Left cardiac atrium (tissue), 4 donors: ENCODE data around the gene RHAG. TPM values are rescaled to one million over a fixed set of nuclear protein-coding genes. Genes with fewer than 3 reads are reported as not detected.
"Not testable (repeated sequence)": the region's sequence is repeated elsewhere in the genome, so short reads cannot be mapped to it uniquely, and the experiment has no call there.

Experiments
- ATAC-seq, 2 donors: fragments of 200-7000 bp; cut with Tn5 transposase; one replicate each; pipeline ENCODE4 v1.9.1; 2020; ENCODE audit warnings: mild to moderate bottlenecking in 2 of 2, moderate library complexity in 2 of 2
- DNase-seq: peaks from one replicate; pipeline ENCODE4 v3.0.0-alpha.2; 2020
- intact Hi-C, 2 donors: fragments of 100-400 bp; cut with DNase I; formaldehyde crosslinking; loops; one replicate each; pipeline versions ENCODE4 v1.14.1 to v1.15.1; 2022 to 2023
- total RNA-seq, 2 donors: library from RNA; stranded (reverse); fragmentation: NEBNext Ultra II Directional; extraction: Animal tissue kit (Norgen Biotek cat#: 25700); gene quantifications; one replicate each; pipeline ENCODE4 v1.2.1, GENCODE V29; 2021
- donor health status: DM: no; HTN: yes; CAD: no.
- donor health status: DM: no; HTN: yes; CAD: no; lungs with severe emphysema.
- donor health status: DM: yes; HTN: yes; CAD: no.
- donor health status: Dilated cardiomyopathy.

RHAG gene
- total RNA-seq, 2 donors from 2014 or later, result 0.60 to 0.97 TPM

DNA sequence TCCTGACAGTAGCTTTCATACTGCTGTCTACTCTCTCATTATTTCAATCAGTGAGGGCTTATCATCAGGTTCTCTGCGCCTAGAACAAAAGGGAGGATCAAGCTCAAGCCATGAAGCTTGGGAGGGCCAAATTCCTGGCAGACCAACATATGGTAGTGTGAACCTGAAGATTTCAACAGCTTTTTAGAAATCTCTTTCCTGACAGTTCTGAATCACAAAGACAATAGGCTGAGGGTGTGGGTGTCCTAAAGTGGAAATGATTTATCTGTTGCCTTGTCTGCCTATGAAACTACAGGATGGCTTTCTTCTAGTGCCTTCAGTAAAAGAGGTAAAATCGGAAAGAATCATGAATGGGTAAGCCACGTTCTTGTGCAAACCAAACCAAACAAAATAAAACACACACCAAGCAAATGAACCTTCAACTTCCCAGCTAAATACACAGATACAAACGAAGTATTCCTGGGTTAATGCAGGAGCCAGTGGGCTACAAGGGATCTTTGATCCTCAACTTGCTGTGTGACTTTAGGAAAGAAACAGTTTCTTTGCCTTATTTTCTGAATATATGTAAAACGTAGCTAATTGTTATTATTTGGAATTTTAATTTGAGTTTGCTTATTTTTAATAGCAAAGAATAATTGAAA, 2.7 kb upstream of the RHAG start:
- DNase-seq (no peak), ATAC-seq (no peak)
- intact Hi-C loops, result no loop called here

DNA sequence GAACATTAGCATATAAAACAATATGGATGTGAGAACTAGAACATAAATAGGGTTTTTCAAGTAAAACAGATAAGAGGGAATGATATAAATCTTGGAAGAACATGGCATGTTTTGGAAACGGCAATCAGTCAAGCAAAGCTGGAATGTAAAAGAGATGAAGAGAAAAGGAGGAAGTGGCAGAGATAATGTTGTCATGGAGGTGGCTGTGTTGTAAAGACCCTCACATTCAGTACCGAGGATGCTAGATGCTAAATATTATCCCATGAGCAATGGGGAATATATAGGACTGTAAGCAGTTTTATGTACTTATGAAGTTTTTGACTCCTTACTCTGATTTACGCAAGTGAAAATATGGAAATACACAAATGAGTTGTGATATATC, 702 bp upstream of the RHAG start:
- intact Hi-C loops, result no loop called here
- no peak for DNase-seq
- no peak for ATAC-seq

DNA sequence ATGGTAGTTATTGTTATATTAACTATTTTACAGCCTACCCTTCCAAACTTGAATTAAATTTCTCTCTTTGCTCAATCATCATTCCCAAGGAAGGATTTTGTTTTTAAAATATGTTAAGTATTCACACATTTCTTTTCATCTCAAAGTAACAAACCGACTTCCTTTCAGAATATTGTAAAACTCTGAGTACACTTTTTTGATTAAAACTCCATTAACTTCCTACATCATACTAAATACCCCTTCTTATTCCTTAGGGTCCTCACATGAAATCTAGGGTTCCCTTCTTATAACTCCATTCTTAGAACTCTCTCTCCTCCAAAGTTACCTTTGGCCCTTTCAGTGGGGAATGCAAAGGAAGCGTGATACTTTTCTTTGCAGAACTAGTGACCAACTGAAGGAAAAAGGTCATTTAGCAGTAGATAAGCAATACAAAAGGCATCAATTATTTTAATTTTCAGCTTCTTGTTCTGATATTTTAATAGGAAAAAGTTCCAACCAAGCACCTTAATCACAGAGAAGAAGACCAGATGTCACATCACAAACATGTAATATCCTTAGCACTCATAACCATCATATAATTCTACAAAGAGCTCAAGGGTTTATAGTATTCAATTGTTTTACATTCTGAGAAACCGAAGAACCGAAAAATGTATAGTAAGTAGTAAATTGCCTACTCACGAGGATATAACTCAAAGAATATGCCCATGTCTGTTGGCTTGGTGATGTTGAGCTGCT, 494 bp downstream of the RHAG start:
- intact Hi-C loops, result no loop called here

DNA sequence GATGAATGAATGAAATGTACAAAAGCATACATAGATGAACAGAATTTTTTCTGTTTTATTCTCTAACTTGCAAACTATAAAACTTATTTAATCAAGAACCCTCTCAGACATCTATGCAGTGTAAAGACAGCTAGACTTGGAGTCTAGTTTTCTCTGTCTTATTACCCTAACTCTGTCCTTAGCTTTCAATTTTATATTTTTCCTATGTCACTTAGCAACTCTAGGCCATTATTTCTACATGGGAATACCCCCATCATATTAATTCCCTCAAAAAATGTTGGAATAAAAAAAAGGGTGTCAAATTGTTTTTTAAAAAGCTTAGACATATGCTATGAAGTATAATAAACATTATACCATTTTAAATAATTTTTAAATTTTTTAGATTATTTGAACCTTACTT, 1.2 kb downstream of the RHAG start:
- no peak for DNase-seq
- intact Hi-C loops, result no loop called here
- ATAC-seq, result no peak

More for the DNA sequence above, 494 bp downstream of the RHAG start:
- ATAC-seq, result no peak
- no peak for DNase-seq

DNA sequence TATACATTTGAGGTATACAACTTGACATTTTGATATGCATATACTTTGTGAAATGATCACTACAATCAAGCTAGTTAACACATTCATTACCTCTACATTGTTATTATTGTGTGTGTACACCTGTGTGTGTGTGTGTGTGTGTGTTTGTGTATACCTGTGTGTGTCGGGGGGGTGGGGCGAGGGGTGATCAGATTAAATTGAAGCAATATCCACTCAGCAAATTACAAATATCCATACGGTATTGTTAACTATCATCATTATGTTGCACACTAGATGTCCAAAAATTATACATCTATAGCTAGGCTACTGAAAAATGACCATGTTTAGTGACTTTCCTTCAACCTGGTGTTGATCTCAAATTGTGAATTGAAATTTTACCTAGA, 1.8 kb downstream of the RHAG start:
- DNase-seq, result no peak
- intact Hi-C loops, result no loop called here
- no peak for ATAC-seq

DNA sequence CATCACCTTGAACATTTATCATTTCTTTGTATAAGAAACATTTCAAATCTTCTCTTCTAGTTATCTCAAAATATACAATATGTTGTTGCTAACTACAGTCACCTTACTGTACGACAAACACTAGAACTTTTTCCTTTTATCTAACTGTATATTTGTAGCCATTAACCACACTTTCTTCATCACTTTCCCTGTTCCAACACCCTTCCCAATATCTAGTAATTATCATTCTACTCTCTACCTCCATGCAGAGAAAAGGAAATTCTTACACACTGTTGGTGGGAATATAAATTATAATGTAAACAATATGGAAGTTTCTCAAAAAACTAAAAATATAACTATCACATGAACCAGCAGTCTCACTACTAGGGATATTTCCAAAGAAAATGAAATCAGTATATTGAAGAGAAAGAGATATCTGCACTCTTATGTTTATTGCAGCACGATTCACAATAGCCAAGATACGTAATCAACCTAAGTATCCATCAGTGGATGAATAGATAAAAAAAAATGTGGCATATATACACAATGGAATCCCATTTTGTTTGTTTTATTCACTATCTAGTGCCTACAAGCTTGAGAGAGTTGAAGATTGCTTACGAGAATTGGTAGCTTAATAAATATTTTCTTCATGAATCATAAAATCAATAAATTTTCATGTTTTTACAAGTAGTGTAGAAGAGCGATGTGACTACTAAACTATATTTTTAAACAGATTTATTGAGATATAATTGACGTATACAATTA, 2.4 kb downstream of the RHAG start:
- intact Hi-C loops, result no loop called here
- DNase-seq (no peak), ATAC-seq (no peak)

DNA sequence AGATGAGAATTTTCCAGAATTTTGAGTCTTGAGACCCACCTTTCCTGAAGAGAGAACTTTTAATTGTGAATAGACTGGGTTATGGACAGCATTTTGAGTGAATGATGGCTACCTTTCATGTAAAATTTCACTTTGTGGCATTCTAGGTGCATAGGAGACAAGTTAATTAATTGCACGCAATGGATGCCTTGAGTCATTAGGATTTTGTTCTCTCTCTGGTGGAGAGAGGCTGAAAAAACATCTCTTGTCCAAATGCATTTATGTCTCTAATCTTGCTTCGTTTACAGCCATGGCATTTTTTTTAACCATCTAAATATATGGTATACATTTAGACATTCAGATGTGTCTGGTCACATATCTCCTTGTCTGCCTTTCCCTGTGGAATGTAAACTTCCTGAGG, 3.1 kb downstream of the RHAG start:
- intact Hi-C loops, result no loop called here
- DNase-seq, result no peak
- no peak for ATAC-seq

DNA sequence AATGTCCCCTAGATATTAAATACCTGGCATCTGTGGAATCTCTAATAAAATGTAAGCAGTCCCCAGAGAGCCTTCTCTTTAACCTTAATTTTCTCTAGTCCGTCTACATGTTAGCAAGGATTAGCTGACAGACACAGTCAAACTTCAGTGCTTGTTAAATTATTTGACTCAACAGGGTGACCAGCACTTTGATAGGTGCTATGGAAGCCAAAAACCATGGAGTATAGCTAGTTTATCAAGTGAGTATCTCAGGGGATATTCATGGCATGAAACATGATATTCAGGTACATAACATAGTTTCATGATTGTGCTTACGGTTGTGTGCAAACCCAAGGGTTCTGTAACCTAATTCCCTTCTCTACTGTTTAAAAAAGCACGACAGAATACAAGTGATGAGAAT, 3.9 kb downstream of the RHAG start:
- intact Hi-C loops, result no loop called here
- no peak for DNase-seq
- no peak for ATAC-seq

DNA sequence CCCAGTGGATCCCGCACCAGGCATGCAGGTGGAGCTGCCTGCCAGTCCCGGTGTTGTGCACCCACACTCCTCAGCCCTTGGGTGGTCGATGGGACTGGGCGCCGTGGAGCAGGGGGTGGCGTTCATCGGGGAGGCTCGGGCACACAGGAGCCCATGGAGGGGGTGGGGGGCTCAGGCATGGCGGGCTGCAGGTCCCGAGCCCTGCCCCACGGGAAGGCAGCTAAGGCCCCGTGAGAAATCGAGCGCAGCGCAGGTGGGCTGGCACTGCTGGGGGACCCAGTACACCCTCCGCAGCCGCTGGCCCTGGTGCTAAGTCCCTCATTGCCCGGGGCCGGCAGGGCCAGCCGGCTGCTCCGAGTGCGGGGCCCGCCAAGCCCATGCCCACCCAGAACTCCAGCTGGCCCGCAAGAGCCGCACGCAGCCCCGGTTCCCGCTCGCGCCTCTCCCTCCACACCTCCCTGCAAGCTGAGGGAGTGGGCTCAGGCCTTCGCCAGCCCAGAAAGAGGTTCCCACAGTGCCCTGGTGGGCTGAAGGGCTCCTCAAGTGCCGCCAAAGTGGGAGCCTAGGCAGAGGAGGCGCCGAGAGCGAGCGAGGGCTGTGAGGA, 7.1 kb downstream of the RHAG start:
- not testable (repeated sequence) for DNase-seq, ATAC-seq
- intact Hi-C loops, result loop anchor here in 1 of 2 donors (10.0 kb wide), 1 partner anchor 225 kb away; no protein-coding TSS in a partner anchor

DNA sequence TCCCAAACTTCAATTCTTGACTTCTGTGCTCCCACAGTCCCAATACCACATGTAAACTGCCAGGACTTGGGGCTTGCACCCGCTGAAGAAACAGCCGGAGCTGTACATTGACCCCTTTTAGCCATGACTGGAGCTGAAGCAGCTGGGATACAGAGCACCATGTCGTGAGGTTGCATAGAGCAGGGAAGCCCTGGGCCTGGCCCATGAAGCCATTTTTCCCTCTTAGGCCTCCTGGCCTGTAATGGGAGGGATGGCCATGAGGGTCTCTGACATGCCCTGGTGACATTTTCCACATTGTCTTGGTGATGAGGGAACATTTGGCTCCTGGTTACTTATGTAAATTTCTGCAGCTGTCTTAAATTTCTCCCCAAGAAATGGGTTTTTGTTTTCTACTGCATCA, 9.8 kb downstream of the RHAG start:
- intact Hi-C loops, result loop anchor here in 1 of 2 donors (10.0 kb wide), 1 partner anchor 228 kb away; no protein-coding TSS in a partner anchor
- DNase-seq (no peak), ATAC-seq (no peak)

DNA sequence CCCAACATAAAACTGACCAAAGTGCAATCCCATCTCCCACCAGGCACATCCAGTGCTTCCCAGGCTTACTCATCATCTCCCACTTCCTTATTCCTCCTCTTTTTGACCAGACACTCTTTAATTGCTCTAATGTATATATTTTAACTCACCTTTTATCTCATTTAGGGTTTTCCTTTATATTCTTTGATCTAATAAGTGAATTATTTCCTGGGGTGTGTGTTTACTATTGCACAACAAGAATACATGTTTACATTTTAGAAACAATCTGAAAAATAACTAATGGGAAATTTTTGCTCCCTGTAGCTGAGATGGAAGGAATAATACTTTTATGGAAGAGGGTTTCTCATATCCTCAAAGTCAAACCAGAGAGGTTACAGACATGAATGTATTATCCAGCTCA, 18.4 kb downstream of the RHAG start:
- intact Hi-C loops, result no loop called here
- ATAC-seq (no peak), DNase-seq (no peak)

DNA sequence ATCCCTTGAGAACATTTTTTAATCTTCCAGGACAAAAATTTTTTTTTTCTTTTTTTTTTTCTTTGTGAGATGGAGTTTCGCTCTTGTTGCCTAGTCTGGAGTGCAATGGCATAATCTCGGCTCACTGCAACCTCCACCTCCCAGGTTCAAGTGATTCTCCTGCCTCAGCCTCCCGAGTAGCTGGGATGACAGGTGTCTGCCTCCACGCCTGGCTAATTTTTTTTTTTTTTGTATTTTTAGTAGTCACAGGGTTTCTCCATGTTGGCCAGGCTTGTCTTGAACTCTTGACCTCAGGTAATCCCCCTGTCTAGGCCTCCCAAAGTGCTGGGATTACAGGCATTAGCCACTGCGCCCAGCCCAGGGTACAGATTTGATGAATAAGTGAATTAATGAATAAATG, 22.5 kb downstream of the RHAG start:
- DNase-seq, ATAC-seq, intact Hi-C loops: not testable (repeated sequence)

DNA sequence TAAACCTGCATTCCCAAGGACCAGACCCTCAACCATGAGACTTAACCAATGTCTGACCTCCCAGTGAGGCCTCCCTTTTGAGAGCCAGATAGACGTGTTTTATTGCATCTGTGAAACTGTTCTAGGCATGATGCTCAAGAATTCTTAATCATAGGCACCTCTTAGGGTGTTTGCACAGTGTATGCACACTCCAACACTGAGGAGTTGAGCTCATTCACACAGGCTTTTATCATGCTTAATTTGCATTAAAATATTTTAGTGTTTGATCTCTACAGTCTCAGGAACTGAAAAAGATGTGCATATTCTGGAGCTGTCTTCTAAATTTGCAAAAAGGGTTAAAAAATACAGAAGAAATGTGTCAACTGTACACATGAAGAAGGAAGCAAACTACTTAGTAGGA, 27.4 kb downstream of the RHAG start:
- intact Hi-C loops, result loop anchor here in 1 of 2 donors (5.0 kb wide), 1 partner anchor 77 kb away; no protein-coding TSS in a partner anchor
- ATAC-seq, result no peak

DNA sequence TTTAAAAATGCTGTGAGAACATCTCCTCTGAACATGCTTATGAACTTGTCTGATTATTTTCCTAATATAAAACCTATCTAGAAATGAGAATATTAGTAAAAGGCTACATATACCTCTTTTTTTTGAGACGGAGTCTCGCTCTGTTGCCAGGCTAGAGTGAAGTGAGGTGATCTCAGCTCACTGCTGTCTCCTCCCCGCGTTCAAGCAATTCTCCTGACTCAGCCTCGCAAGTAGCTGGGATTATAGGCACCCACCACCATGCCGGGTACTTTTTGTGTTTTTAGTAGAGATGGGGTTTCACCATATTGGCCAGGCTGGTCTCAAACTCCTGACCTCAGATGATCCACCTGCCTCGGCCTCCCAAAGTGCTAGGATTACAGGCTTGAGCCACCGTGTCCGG, 28.4 kb downstream of the RHAG start:
- intact Hi-C loops, result loop anchor here in 1 of 2 donors (5.0 kb wide), 1 partner anchor 76 kb away; no protein-coding TSS in a partner anchor
- not testable (repeated sequence) for ATAC-seq, DNase-seq

More for the DNA sequence above, 27.4 kb downstream of the RHAG start:
- DNase-seq, result no peak

DNA sequence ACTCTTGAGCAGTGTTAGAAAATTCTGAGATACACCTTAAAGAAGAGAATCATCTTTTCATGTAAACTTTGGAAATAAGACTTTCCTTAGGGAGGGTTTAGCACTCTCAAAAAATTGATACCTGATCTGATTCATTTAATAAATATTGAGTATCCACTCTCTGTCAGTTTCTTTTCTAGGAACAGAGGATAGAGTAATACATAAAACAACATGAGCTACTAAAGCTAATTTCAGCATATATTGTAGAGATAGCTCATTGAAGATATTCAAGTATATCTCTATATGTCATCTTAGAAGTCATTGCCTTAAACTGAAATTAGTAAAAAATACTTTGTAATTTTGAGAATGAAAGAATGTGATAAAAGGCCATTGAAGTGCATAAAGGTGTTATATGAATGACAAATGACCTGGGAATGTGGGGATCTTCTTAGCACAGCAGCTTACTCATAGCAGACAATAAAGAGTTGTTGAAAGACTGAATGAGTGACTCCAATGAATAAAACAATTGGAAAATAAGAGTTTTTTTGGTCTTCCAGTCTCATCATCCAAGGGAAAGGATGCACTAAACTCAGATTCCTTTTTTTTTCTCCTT, 29.2 kb downstream of the RHAG start:
- ATAC-seq (no peak), DNase-seq (no peak)
- intact Hi-C loops, result loop anchor here in 1 of 2 donors (5.0 kb wide), 1 partner anchor 75 kb away; no protein-coding TSS in a partner anchor

DNA sequence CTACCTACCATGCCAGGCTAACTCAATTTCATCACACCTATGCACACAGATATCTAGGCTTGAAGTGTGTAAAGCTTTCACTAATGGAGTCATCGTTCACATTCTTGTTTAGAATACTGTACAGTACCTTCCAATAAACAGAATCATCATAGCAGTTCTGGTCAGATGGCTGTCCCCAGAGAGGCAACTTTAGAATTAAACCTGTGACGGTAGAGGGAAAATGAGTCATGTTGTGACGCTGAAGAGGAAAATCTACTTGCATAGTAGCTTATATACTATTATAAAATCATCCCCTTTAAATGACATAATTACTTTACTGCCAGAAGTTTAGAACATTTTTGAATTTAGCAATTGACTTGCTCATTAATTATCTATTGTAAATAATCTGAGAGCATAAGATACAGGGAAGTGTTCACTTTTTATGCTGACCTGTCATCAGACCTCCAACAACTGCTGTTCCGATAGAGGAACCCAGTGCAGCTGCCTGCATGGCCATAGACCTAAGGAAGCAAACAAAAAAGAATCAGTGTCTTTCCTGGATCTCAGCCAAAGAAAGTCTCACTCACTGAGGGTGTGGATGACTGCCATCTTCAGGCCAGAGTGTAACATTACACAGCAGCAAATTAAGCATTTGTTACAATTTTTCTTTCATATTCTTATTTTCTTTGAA, 29.8 kb downstream of the RHAG start:
- ATAC-seq (peak; percentile 44 to 55), DNase-seq (no peak)
- intact Hi-C loops, result loop anchor here in 1 of 2 donors (5.0 kb wide), 1 partner anchor 75 kb away; no protein-coding TSS in a partner anchor

DNA sequence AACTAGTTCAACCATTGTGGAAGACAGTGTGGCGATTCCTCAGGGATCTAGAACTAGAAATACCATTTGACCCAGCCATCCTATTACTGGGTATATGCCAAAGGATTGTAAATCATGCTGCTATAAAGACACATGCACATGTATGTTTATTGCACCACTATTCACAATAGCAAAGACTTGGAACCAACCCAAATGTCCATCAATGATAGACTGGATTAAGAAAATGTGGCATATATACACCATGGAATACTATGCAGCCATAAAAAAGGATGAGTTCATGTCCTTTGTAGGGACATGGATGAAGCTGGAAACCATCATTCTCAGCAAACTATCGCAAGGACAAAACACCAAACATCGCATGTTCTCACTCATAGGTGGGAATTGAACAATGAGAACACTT, 32.6 kb downstream of the RHAG start:
- intact Hi-C loops, DNase-seq, ATAC-seq: not testable (repeated sequence)

DNA sequence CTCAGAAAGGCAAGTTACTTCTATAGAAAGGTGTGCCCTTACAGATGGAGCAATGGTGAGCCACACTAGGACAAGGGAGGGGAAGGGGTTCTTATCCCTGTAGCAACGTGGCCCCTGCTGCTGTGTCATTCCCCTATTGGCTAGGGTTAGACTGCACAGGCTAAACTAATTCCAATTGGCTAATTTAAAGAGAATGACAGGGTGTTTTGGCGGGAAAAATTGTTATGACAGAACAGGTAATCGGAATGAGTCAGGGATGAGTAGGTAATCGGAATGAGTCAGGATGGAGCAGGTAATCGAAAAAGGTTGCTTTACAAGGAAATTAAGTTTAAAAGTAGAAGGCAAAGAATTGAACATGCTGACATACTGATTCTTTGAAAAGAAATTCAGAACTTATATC, 49.4 kb downstream of the RHAG start:
- DNase-seq, intact Hi-C loops, ATAC-seq: not testable (repeated sequence)
